Activated B cell treated with CpG ODN at 0.5 μM for 24 hours (primary cell): ENCODE results near the gene ZER1. TPM values are rescaled to one million over a fixed set of nuclear protein-coding genes. Genes with fewer than 3 reads are reported as not detected.

ENCODE experiments used
- ATAC-seq: fragments of 200-7000 bp; cut with Tn5 transposase; one replicate; pipeline ENCODE4 v1.10.0; 2021; ENCODE audit warnings: low read depth, mild to moderate bottlenecking, moderate library complexity
- CTCF ChIA-PET: fragments of 350-600 bp; sonication (Branson Sonifier 250); formaldehyde crosslinking; loops from one replicate; lab custom pipeline; 2021; ENCODE audit warnings: antibody characterized with exemption; lab: Charles Lee
- POLR2A ChIA-PET: fragments of 350-600 bp; sonication (Branson Sonifier 250); formaldehyde crosslinking; loops from one replicate; lab custom pipeline; 2021; ENCODE audit warnings: antibody characterized with exemption; lab: Charles Lee
- DNase-seq: peaks from one replicate; pipeline ENCODE4 v3.0.0; 2022
- H3K27ac Mint-ChIP-seq: one replicate; pipeline ENCODE4 v1.8.0; 2020; ENCODE audit warnings: mixed read lengths
- H3K27me3 Mint-ChIP-seq: one replicate; pipeline ENCODE4 v1.8.0; 2021; ENCODE audit warnings: mixed read lengths
- H3K36me3 Mint-ChIP-seq: one replicate; pipeline ENCODE4 v1.8.0; 2021; ENCODE audit warnings: low read depth, mixed read lengths
- H3K4me1 Mint-ChIP-seq: one replicate; pipeline ENCODE4 v1.8.0; 2021; ENCODE audit warnings: mixed read lengths
- H3K4me3 Mint-ChIP-seq: one replicate; pipeline ENCODE4 v1.8.0; 2020; ENCODE audit warnings: mild to moderate bottlenecking, mixed read lengths
- H3K9me3 Mint-ChIP-seq: one replicate; pipeline ENCODE4 v1.8.0; 2020; ENCODE audit warnings: mixed read lengths
- intact Hi-C: fragments of 100-400 bp; cut with micrococcal nuclease; formaldehyde crosslinking; loops from one replicate; pipeline ENCODE4 v1.15.1; 2024
- total RNA-seq: library from RNA; stranded (reverse); gene quantifications from 2 replicates; pipeline ENCODE4 v1.2.3, GENCODE V29; 2022
- TF ChIP-seq, protein P1 (sequence below): fragments of 200-600 bp; IDR thresholded peaks from one replicate; pipeline ENCODE4 v1.8.0; 2022; ENCODE audit warnings: antibody characterized with exemption, mild to moderate bottlenecking

ZER1 gene
- total RNA-seq, 1 donor from 2014 or later: 26.0 TPM

DNA sequence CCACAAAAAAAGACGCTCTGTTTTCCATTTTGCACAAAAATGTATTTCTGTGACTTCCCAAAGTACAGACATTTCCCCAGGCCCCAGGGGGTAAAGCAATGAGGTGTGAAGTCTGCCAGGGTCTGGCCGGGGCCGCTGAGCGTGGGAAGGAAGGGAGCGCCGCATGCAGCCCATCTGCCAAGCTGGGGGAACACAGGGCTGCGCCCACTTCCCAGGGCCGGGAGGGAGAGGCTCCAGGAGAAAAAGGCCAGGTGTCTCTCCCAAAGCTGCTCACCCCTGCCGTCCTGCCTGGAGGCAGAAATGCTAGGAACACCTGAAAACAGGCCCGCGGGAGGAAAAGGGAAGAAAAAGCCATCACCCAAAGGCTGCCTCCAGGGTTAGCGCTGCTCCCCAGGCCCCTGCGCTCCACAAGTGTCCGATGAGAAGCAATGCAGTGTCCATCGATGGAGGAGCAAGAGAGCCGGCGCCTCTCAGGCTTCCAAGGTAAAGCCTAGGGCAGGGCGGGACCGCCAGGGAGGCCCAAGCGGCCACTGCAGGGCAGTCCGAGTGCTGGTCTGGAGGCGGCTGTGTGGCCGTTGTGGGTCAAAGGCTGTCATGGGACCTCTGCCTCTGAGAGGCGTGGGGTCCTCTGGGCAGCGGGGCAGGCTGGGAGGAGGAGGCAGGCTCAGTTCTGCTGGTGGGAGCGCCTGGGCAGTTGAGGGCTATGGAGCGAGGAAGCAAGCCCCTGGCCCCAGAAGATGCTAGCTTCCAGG lies 41.8 kb downstream of the ZER1 start:
- TF ChIP-seq, protein P1, sequence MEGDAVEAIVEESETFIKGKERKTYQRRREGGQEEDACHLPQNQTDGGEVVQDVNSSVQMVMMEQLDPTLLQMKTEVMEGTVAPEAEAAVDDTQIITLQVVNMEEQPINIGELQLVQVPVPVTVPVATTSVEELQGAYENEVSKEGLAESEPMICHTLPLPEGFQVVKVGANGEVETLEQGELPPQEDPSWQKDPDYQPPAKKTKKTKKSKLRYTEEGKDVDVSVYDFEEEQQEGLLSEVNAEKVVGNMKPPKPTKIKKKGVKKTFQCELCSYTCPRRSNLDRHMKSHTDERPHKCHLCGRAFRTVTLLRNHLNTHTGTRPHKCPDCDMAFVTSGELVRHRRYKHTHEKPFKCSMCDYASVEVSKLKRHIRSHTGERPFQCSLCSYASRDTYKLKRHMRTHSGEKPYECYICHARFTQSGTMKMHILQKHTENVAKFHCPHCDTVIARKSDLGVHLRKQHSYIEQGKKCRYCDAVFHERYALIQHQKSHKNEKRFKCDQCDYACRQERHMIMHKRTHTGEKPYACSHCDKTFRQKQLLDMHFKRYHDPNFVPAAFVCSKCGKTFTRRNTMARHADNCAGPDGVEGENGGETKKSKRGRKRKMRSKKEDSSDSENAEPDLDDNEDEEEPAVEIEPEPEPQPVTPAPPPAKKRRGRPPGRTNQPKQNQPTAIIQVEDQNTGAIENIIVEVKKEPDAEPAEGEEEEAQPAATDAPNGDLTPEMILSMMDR: no peak
- Mint-ChIP-seq H3K9me3 (no peaks in the 10 kb centered on the region), H3K4me1 (peaks cover 3% of the 10 kb centered on the region), H3K36me3 (peaks cover 23% of the 10 kb centered on the region), H3K4me3 (no peak overlapping the region), H3K27me3 (no peaks in the 10 kb centered on the region), H3K27ac (no peak overlapping the region)
- intact Hi-C loops: no loop called here
- ATAC-seq (no peak), DNase-seq (no peak)
- ChIA-PET CTCF (no interaction called here), POLR2A (no interaction called here)

DNA sequence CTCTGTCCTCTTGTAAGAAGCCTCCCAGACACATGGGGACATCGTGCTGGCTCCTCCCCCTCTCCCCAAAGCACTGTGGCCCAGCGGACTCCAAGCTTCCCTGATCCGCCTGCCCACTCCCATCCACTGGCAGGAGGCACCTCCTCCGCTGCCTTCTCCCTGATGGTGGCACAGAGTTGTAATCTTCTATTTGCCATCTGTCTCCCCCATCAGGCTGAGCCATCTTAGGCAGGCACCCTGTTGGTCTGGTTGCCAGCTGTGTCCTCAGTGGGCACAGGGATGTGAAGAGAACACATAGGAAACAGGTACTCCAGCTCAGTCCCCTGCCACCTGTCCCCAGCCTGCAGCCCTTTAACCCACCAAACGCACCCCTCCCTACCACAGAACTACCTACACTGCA lies 42.4 kb downstream of the ZER1 start:
- no peaks in the 10 kb centered on the region for H3K9me3 Mint-ChIP-seq
- intact Hi-C loops: no loop called here
- DNase-seq (no peak), ATAC-seq (no peak)
- H3K27me3 Mint-ChIP-seq: no peaks in the 10 kb centered on the region
- POLR2A ChIA-PET: no interaction called here
- H3K36me3 Mint-ChIP-seq: peaks cover 19% of the 10 kb centered on the region
- CTCF ChIA-PET: no interaction called here
- peaks cover 10% of the 10 kb centered on the region for H3K4me1 Mint-ChIP-seq
- H3K27ac Mint-ChIP-seq: no peak overlapping the region
- H3K4me3 Mint-ChIP-seq: no peak overlapping the region
- TF ChIP-seq, protein P1: no peak

DNA sequence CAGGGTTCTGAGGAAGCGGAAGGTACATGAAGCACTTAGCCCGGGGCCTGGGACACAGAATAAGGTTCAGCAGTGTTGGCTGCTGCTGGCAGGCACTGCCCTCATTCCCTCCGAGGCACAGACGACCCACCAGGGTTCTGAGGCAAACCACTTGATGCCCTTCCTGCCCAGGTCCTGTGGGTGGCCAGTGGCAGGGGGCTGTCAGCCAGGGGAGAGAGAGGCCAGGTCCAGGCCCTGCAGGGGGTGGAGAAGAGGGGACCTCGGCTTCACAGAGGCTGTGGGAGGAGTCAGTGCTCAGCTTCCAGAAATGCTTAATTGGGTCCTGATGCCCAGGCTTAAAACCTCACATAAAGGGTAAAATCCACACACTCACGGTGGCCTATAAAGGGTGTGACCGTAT lies 43.4 kb downstream of the ZER1 start:
- H3K36me3 Mint-ChIP-seq: peaks cover 20% of the 10 kb centered on the region
- DNase-seq (no peak), ATAC-seq (no peak)
- POLR2A ChIA-PET: interaction anchor here (0.5 to 0.6 kb wide), 2 partner anchors 46 to 79 kb away, joined by 4 to 6 read pairs; no protein-coding TSS in a partner anchor
- intact Hi-C loops: no loop called here
- H3K27ac Mint-ChIP-seq: no peak overlapping the region
- H3K9me3 Mint-ChIP-seq: no peaks in the 10 kb centered on the region
- H3K27me3 Mint-ChIP-seq: no peaks in the 10 kb centered on the region
- H3K4me3 Mint-ChIP-seq: no peak overlapping the region
- peaks cover 16% of the 10 kb centered on the region for H3K4me1 Mint-ChIP-seq
- CTCF ChIA-PET: no interaction called here
- TF ChIP-seq, protein P1: no peak

DNA sequence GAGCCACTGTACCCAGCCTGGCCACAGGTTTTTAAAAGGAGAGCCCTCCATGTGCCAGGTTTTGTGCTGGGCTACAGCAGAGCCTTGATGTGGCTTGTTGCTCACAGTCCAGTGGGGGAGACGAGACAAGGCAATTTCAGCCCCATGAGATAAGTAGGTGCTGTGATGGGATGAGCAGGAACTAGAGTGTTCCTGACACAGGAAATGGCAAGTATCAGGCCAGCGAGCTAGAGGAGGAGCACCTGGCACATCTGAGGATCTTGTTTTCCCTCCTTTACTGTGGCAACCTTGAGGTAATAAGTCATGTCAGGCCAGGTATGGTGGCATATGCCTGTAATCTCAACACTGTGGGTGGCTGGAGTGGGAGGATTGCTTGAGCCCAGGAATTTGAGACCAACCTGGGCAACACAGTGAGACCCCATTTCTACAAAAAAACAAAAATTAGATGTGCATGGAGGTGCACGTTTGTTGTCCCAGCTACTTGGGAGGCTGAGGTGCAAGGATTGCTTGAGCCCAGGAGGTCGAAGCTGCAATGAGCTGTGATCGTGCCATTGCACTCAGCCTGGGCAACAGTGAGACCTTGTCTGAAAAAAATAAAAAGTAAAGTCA lies 44.0 kb downstream of the ZER1 start:
- peaks cover 22% of the 10 kb centered on the region for H3K4me1 Mint-ChIP-seq
- TF ChIP-seq, protein P1: no peak
- CTCF ChIA-PET: no interaction called here
- no peak for ATAC-seq
- no peak for DNase-seq
- H3K36me3 Mint-ChIP-seq: peaks cover 14% of the 10 kb centered on the region
- H3K27ac Mint-ChIP-seq: no peak overlapping the region
- POLR2A ChIA-PET: no interaction called here
- H3K9me3 Mint-ChIP-seq: no peaks in the 10 kb centered on the region
- intact Hi-C loops: no loop called here
- H3K27me3 Mint-ChIP-seq: no peaks in the 10 kb centered on the region
- no peak overlapping the region for H3K4me3 Mint-ChIP-seq

DNA sequence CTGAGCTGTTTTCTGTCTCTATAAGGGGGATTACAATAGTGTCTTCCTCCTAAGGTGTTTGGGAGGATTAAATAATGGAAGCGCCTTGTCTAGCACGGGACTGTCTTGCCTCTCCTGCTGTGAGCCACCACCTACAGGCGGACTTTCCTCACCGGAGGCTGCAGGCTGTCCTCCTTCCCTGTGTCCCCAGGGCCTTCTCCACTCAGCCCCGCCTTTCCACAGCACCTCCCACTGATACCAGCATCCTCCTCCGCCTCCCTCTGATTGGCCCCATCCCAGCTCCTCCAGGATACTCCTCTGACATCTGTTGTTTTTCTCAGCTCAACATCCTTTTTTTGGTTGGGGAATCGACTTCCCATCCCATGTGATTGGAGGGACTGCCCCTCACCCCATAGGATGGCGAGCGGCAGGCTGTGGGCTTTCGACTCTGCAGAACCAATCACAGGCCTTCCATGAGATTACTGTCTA lies 46.9 kb downstream of the ZER1 start:
- peaks cover 28% of the 10 kb centered on the region for H3K4me1 Mint-ChIP-seq
- DNase-seq (no peak), ATAC-seq (no peak)
- ChIA-PET CTCF (interaction anchor here (1.5 kb wide), 1 partner anchor 23 kb away, joined by 5 read pairs; the partner anchor contains the start of gene PKN3), POLR2A (interaction anchor here (0.5 to 2.5 kb wide), 40 partner anchors 8 to 449 kb away, joined by 3 to 21 read pairs (median 4); partner anchors contain the start of genes DYNC2I2, ENDOG, GLE1 and GOLGA2)
- peak overlapping the region; percentile 81 for H3K27ac Mint-ChIP-seq
- no peaks in the 10 kb centered on the region for H3K9me3 Mint-ChIP-seq
- peaks cover 28% of the 10 kb centered on the region for H3K36me3 Mint-ChIP-seq
- H3K4me3 Mint-ChIP-seq: peak overlapping the region; percentile 92
- intact Hi-C loops: loop anchor here (1.0 to 2.0 kb wide), 8 partner anchors 22 to 268 kb away; partner anchors contain the start of genes DYNC2I2, ENDOG, ODF2 and PKN3
- TF ChIP-seq, protein P1: no peak
- H3K27me3 Mint-ChIP-seq: no peaks in the 10 kb centered on the region
